ENCODE results near the gene ZNF341. TPM values are rescaled to one million over a fixed set of nuclear protein-coding genes. Genes with fewer than 3 reads are reported as not detected.

Gene ZNF341
- total and polyA plus RNA-seq, 2 experiments from 2014 or later: 4.3 to 6.1 TPM

- TF ChIP-seq, protein P1, sequence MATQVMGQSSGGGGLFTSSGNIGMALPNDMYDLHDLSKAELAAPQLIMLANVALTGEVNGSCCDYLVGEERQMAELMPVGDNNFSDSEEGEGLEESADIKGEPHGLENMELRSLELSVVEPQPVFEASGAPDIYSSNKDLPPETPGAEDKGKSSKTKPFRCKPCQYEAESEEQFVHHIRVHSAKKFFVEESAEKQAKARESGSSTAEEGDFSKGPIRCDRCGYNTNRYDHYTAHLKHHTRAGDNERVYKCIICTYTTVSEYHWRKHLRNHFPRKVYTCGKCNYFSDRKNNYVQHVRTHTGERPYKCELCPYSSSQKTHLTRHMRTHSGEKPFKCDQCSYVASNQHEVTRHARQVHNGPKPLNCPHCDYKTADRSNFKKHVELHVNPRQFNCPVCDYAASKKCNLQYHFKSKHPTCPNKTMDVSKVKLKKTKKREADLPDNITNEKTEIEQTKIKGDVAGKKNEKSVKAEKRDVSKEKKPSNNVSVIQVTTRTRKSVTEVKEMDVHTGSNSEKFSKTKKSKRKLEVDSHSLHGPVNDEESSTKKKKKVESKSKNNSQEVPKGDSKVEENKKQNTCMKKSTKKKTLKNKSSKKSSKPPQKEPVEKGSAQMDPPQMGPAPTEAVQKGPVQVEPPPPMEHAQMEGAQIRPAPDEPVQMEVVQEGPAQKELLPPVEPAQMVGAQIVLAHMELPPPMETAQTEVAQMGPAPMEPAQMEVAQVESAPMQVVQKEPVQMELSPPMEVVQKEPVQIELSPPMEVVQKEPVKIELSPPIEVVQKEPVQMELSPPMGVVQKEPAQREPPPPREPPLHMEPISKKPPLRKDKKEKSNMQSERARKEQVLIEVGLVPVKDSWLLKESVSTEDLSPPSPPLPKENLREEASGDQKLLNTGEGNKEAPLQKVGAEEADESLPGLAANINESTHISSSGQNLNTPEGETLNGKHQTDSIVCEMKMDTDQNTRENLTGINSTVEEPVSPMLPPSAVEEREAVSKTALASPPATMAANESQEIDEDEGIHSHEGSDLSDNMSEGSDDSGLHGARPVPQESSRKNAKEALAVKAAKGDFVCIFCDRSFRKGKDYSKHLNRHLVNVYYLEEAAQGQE (IDR thresholded peaks at IDR 0.05; ENCODE audit: unreplicated experiment): no peak
- TF ChIP-seq ZNF331 (CRISPR knock-in tag; IDR thresholded peaks at IDR 0.05; ENCODE audit: low read depth): no peak
- TF ChIP-seq CREB1 (CRISPR knock-in tag; IDR thresholded peaks at IDR 0.05; ENCODE audit: low read depth): no peak
Observed at GRCh38 chr20:33828967-33829560, 97.3 kb downstream of the ZNF341 start (continued).

DNA sequence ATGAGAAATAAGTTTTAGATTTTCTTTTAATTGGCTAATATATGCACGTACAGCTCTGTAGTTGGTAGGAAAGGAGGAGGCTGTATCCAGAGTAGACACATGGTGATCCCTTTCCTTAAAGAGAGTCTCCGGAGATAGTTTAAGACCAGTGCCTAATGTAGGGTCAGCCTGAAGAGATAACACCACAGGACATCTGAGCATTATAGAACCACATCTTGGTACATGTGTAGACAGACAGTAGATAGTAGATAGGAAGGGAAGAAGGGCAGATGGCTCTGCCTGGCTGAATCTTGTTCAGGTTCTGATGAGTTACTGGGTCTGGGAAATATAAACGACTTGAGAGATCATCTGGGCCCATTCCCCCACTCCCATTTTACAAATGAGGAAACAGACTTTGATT lies 97.8 kb downstream of the ZNF341 start:
- 0 out of 2 replicates have a peak, but pooled peaks cover 2% of the 10 kb centered on the region for H3F3A ChIP-seq (replicated peaks; ENCODE audit: low read depth)
- no peaks in the 10 kb centered on the region for H3K27me3 ChIP-seq (ENCODE audit: insufficient read depth)
- Mint-ChIP-seq H3K4me3 (no peak overlapping the region), H3K9me3 (no peaks in the 10 kb centered on the region), H3K4me1 (peaks cover 62% of the 10 kb centered on the region), H3K27ac (no peak overlapping the region), H3K36me3 (ENCODE audit: low read depth) (peaks cover 4% of the 10 kb centered on the region; the same call in 1 of the 3 replicates), H3K27me3 (ENCODE audit: insufficient read depth, low read depth, poor library complexity) (peaks cover 5% of the 10 kb centered on the region)
- H3K9me2 ChIP-seq (ENCODE audit: insufficient read depth): no peaks in the 10 kb centered on the region
- peaks cover 42% of the 10 kb centered on the region for H3K4me1 ChIP-seq (ENCODE audit: insufficient read depth)
- DNase-seq (ENCODE audit: low spot score) (no peak), ATAC-seq (no peak)
- no peak for TF ChIP-seq JUNB (IDR thresholded peaks at IDR 0.05; ENCODE audit: unreplicated experiment)
- TF ChIP-seq ZNF114 (CRISPR knock-in tag; IDR thresholded peaks at IDR 0.05): no peak
- no peak for TF ChIP-seq CREB1 (CRISPR knock-in tag; IDR thresholded peaks at IDR 0.05; ENCODE audit: low read depth)
- no peak for TF ChIP-seq STAT1 (IDR thresholded peaks at IDR 0.05; ENCODE audit: unreplicated experiment)
- TF ChIP-seq, protein P1 (IDR thresholded peaks at IDR 0.05; ENCODE audit: unreplicated experiment): no peak
- TF ChIP-seq, protein P2, sequence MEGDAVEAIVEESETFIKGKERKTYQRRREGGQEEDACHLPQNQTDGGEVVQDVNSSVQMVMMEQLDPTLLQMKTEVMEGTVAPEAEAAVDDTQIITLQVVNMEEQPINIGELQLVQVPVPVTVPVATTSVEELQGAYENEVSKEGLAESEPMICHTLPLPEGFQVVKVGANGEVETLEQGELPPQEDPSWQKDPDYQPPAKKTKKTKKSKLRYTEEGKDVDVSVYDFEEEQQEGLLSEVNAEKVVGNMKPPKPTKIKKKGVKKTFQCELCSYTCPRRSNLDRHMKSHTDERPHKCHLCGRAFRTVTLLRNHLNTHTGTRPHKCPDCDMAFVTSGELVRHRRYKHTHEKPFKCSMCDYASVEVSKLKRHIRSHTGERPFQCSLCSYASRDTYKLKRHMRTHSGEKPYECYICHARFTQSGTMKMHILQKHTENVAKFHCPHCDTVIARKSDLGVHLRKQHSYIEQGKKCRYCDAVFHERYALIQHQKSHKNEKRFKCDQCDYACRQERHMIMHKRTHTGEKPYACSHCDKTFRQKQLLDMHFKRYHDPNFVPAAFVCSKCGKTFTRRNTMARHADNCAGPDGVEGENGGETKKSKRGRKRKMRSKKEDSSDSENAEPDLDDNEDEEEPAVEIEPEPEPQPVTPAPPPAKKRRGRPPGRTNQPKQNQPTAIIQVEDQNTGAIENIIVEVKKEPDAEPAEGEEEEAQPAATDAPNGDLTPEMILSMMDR (conservative IDR thresholded peaks at IDR 0.05; ENCODE audit: low read depth in 2 of 2): no peak
- no peak for TF ChIP-seq NANOG (IDR thresholded peaks at IDR 0.05; ENCODE audit: borderline replicate concordance)
- no peaks in the 10 kb centered on the region for H3K36me3 ChIP-seq (ENCODE audit: insufficient read depth)
- no peak overlapping the region for H3K4me2 ChIP-seq
- no peak overlapping the region for H2AFZ ChIP-seq
- peaks cover 60% of the 10 kb centered on the region for H4K20me1 ChIP-seq (replicated peaks; ENCODE audit: insufficient read depth)
- H3K4me3 ChIP-seq: no peak overlapping the region
- H3K27ac ChIP-seq (ENCODE audit: low read depth): no peak overlapping the region
- peaks cover 94% of the 10 kb centered on the region for H3K79me2 ChIP-seq (replicated peaks; ENCODE audit: insufficient read depth)

Data from GM23338 (cell line).